Ureter (tissue), 1 donor: ENCODE results near the gene PXT1. TPM values are rescaled to one million over a fixed set of nuclear protein-coding genes. Genes with fewer than 3 reads are reported as not detected.
"Not testable (repeated sequence)": the region's sequence is repeated elsewhere in the genome, so short reads cannot be mapped to it uniquely, and the experiment has no call there.

Experiments
- DNase-seq: peaks from one replicate; pipeline ENCODE4 v3.0.0-alpha.2; 2020; ENCODE audit warnings: low spot score
- total RNA-seq: library from RNA; stranded (reverse); gene quantifications from one replicate; pipeline ENCODE4 v1.2.4, GENCODE V29; 2023
- donor health status: DM: yes; HTN: yes; CAD: no.

PXT1 gene
- total RNA-seq, 1 donor from 2014 or later, result not detected

DNA sequence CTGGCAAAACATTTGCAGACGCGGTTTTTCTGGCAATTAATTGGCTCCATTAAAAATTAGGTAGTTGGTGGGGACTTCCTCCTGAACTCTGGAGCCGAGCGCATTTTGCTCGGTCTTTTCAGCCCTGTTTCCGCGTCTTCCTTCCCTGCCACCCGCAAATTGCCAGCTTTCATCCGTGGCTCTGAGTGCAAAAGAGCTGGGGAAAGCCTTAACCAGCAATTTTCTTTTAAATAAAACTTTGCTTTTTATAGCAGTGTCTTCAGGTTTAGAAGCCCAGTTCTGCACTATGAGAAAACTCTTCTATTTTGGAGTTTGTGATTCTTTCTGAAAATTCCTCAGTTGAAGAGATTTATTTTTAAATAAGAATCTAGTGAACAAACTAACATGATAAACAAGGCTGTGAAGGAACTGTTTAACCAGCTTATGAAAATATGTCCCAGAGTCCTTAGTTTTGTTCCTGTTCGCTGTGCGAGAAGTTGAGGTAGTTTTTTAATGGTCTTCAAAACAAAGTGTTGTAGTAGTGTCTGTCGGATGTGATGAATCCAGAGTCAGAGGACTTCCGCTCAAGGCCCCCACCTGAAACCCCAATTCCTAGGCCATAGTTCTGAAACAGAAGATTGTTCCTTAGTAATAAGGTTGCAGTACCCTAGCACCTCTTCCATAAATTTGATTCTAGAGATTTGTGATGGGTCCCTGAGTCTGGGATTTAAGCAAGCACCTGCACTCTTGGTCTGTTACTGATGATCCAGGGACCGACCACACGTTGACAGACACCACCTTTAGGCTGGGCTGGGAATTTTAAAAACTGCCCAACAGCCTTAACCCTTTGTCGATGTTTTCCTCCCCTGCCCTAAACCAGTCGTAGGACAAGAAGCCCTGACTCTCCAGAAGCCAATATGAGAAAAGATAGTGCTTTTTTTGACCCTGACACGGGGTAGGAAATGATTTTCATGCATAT, 1.1 kb upstream of the PXT1 start:
- DNase-seq, result no peak

DNA sequence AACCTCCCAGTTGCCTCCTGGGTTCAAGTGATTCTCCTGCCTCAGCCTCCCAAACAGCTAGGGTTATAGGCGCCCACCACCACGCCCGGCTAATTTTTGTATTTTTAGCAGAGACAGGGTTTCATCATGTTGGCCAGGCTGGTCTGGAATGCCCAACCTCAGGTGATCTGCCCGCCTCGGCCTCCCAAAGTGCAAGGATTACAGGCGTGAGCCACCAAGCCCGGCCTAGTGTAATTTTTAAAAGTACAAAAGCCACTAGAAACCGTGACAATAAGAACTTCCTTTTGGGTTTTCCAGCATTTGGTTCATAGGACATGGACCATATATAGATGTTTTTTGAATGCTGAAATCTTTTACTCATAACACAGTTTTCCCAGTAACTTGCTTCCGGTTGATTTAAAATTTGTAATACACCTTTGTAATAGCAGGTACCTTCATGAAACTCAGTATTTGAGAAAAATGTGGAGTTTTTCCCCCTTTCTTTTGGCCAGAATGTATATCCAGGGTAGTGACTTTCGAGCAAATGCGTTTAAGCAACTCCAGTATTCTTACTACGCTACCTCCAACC, 467 bp downstream of the PXT1 start:
- no peak for DNase-seq

- peak; percentile 95 for DNase-seq
Measured at GRCh38 chr6:36441307-36441894, 1.3 kb downstream of the PXT1 start.

GRCh38 chr6:36436466-36436865, 6.2 kb downstream of the PXT1 start:
- DNase-seq, result no peak

DNA sequence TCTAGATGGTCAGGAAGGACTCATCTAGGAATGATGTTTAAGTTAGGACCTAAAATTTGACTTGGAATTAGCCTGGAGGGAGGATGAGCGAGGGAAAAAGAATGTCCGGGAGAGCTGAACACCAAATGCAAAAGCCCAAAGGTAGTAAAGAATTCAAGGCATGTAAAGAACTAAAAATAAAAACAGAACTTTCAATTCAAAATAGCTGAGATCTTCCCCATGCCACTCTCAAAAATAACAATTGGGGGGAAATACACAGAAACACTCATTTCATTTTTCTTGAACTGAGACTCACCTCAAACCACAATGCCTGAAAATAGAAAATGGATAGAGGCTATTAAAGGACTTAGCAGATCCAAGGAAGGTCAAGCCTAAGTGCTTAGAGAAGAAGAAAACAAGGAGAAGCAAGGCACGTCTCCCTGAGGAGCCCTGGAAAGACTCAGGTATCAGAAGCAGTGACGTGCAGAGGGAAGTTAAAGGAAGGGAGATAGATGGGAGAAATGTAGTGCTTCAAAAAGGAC, 10.4 kb downstream of the PXT1 start:
- no peak for DNase-seq

DNA sequence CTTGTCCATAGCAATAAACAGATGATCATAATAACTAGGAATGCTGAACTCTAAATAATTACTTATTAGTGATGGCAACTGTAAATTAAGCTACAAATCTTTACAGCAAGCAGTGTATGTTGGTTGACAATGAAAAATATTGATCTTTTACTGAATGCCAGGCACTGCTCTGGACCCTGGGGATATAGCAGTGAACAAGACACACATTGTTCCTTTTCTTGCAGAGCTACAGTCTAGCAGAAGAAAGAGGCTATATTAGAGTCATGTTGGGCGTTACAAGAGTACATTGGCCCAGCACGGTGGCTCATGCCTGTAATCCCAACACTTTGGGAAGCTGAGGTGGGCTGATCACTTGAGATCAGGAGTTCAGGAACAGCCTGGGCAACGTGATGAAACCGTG, 11.5 kb downstream of the PXT1 start:
- no peak for DNase-seq

- DNase-seq, result no peak
Measured at GRCh38 chr6:36430351-36430750, 12.3 kb downstream of the PXT1 start.

GRCh38 chr6:36428911-36429310, 13.7 kb downstream of the PXT1 start:
- no peak for DNase-seq

DNA sequence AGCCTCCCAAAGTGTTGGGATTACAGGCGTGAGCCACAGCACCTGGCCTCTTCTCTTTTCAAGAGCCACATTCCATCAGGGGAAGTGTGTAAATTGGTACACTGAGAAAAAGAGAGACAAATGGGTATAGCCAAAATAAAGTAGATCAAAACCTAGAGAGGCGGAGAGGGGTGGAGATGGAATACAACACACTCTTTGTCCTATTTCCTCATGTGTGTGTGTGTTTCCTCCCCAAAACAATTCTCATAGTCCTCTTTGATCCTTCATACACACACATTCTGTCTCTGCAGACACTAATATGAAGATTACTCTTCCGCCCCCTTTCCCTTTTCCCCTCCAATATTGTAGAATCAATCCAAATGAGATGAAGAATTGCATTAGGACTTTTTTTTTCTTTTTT, 16.0 kb downstream of the PXT1 start:
- no peak for DNase-seq

DNA sequence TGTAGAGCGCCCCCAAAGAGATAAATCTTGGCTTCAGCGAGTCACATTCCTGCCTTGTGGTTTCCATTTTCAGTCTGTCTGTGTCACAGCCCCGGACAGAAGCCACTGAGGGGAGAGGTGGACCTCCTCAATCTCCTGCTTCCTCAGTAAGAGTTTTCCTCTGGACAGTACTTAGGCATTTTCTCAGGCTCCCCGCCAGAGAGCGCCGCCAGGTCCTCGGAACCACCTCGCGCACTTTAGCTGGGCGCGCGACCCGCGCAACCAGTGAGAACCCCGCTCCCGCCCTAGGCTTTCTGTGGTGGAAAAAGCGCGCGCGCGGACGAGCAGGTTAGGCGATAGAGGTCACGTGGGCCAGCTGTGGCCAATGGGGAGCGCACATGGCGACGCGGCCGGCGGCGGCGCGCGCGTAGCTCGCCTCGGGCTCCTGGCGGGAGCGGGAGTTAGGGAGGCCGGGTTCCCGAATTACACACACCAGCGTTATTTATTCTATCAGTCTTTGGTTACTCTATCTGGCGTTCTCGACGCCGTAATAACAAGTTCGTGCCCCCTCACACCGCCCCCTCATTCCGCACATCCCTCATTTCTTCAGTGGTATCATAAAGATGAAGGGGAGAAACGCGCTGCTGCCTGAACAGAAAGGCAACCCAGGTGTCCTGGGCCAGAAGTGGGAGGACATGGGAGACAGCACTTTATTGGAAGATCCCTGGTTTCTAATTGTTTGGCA, 19.4 kb downstream of the PXT1 start:
- DNase-seq, result peak; percentile 99

DNA sequence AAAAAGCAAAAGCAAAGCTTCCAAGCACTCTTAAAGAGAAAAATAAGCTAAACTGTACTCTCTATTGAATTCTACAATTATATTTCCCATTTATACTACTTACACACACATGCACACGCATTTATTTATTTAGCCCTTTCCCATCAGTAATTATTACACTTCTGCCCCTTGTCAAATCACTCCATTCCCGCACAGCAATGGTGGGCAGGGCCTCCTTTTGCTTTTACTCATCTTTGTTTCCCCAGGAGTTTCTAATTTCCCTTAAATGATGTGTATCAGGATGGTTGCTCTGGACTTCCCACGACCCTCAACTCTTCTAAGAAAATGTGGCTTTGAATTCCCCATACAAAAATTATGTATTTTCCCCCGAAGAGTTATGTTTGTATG, 19.9 kb downstream of the PXT1 start:
- DNase-seq, result no peak

- peak; percentile 59 for DNase-seq
Measured at GRCh38 chr6:36419310-36419709, 23.3 kb downstream of the PXT1 start.

- DNase-seq, result no peak
Measured at GRCh38 chr6:36418558-36418957, 24.1 kb downstream of the PXT1 start.

- no peak for DNase-seq
Measured at GRCh38 chr6:36414481-36414880, 28.2 kb downstream of the PXT1 start.

DNA sequence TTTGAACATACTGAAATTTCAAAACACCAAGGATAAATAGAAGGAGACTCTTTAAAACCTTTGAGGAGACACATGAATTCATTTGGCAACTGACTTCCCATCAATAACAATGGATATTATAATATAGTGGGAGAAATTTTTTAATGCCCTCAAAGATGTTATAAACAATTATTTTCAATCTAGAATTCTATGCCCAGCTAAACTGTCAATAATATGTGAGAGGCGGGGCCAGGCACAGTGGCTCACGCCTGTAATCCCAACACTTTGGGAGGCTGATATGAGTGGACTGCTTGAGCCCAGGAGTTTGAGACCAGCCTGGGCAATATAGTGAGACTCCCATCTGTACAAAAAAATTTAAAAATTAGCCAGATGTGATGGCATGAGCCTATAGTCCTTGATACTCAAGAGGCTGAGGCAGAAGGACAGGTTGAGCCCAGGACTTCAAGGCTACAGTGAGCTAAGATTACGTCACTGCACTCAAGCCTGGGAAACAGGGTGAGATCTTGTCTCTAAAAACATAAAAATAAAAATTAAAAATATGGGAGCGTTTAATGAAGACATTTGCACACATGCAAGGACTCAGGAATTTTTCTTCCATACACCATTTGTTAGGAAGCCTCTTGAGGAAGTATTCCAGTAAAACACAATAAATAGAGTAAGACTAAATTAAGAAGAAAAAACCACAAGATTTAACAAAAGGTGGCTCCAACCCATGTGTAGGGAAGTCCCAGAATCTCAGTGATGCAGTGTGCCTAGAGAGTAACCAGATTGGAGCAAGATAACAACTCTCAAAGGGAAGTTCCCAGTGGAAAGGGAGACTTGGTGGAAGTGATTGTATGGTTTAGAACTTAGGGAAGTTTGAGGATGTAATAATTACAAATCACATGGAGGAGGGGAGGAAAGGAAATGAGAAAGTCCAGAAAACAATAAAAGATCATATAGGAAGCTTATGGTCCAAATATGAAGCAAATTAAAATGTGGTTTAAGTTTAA, 28.9 kb downstream of the PXT1 start:
- DNase-seq, result no peak

- DNase-seq, result not testable (repeated sequence)
Measured at GRCh38 chr6:36409718-36410117, 32.9 kb downstream of the PXT1 start.

DNA sequence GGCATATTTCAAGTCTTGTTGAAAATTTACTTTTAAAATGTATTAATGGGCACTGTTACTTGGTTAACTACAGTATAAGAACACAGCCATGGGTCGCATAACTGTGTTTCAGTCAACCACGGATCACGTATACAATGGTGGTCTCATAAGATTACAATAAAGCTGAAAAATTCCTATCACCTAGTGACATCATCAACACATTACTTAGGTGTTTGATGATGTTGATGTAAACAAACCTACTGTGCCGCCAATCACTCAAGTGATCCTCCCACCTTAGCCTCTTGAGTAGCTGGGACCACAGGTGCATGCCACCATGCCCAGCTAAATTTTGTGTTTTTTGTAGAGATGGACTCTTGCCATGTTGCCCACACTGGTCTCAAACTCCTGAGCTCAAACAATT, 38.5 kb downstream of the PXT1 start:
- DNase-seq, result no peak

GRCh38 chr6:36402481-36402880, 40.2 kb downstream of the PXT1 start:
- no peak for DNase-seq

GRCh38 chr6:36399970-36400369, 42.7 kb downstream of the PXT1 start:
- no peak for DNase-seq

- no peak for DNase-seq
Measured at GRCh38 chr6:36392621-36393020, 50.0 kb downstream of the PXT1 start.

DNA sequence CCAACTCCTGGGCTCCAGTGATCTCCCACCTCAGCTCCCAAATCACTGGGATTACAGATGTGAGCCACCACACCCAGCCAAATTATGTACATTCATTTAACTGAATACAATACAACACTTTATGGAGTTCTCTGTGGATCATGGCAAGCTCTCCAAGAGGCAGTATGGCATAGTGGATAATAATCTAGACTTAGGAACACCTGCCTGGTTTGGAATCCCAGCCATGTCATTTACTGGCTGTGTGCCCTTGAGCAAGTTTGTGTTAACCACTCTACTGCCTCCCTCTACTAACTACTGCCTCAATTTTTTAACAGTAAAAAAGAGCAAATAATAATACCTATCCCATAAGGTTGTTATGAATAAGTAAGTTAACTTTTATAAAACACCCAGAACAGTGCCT, 53.3 kb downstream of the PXT1 start:
- no peak for DNase-seq
